Activated naive CD4-positive, alpha-beta T cell treated with anti-CD3 and anti-CD28 coated beads, Interleukin-2, amount 50 U/mL, for 16 hours (primary cell): ENCODE data around the gene LEP.

Experiments
- DNase-seq: peaks from one replicate; pipeline ENCODE4 v3.0.0-alpha.2; 2020

Gene LEP

DNA sequence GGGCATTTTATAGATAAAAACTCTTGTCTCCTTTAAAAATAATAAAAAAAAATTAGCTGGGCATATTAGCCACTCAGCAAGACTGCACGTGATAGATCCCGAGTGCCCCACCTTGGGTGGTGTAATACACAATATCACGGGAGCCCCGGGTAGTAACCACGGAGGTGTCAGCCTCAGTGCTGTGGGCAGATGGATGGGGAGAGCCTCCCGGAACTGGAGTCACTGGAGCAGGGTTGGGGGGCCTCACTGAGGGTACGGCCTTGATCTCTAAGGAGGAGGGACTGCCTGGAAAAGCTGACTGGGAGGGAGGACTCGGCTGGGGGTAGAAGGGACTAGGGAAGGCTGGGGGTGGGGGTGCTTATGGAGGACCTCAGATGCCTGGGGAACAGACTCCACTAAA, 12.6 kb downstream of the LEP start:
- DNase-seq, result no peak

DNA sequence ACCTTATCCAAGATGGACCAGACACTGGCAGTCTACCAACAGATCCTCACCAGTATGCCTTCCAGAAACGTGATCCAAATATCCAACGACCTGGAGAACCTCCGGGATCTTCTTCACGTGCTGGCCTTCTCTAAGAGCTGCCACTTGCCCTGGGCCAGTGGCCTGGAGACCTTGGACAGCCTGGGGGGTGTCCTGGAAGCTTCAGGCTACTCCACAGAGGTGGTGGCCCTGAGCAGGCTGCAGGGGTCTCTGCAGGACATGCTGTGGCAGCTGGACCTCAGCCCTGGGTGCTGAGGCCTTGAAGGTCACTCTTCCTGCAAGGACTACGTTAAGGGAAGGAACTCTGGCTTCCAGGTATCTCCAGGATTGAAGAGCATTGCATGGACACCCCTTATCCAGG, 13.4 kb downstream of the LEP start:
- no peak for DNase-seq

DNA sequence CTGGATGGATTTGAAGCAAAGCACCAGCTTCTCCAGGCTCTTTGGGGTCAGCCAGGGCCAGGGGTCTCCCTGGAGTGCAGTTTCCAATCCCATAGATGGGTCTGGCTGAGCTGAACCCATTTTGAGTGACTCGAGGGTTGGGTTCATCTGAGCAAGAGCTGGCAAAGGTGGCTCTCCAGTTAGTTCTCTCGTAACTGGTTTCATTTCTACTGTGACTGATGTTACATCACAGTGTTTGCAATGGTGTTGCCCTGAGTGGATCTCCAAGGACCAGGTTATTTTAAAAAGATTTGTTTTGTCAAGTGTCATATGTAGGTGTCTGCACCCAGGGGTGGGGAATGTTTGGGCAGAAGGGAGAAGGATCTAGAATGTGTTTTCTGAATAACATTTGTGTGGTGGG, 14.2 kb downstream of the LEP start:
- DNase-seq, result no peak

DNA sequence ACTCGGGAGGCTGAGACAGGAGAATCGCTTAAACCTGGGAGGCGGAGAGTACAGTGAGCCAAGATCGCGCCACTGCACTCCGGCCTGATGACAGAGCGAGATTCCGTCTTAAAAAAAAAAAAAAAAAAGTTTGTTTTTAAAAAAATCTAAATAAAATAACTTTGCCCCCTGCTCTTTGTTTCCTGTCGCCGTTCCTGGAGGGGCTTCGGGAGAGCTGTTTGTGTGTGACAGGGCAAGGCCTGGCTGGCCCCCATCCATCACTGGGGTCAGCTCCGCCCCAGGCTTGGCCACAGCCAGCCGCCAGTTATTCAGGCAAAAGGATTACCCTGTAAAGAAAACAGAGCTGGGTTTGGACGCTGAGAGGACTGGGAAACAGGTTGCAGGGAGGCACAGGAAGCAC, 16.4 kb downstream of the LEP start:
- DNase-seq, result no peak

DNA sequence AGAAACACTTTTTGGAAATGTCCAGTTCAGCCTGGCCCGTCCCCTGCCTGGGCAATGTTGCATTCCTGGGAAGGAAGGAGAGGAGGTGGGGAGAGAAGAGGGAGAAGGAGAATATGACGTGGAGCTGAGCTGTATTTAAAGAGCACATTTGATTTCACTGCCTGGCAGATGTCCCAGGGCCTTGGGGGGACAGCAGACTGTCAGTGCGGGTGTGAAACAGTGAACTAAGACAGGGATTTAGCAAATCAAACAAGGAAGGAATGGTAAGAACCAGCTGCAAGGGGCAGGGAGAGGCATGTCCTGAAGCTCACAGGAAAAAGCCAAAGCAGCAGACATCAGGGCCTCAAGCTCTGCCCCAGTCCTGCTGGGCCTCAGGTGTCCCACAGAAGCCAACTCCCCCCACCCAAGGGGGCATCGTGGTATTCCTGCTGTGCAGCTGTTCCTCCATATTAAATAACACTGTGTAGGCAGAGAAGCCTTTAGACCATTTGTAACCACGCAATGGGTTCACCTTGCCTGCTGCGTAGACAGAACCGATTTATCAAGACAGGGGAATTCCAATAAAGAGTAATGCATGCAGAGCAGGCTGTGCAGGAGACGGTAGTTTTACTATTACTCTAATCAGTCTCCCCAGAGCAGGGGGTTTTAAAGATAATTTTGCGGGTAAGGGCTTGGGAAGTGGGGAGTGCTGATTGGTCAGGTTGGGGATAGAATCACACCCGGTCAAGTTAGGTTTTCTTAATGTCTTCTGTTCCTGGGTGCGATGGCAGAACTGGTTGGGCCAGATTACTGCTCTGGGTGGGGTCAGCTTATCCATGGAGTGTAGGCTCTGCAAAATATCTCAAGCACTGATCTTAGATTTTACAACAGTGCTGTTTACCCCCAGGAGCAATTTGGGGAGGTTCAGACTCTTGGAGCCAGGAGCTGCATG, 18.3 kb downstream of the LEP start:
- no peak for DNase-seq

DNA sequence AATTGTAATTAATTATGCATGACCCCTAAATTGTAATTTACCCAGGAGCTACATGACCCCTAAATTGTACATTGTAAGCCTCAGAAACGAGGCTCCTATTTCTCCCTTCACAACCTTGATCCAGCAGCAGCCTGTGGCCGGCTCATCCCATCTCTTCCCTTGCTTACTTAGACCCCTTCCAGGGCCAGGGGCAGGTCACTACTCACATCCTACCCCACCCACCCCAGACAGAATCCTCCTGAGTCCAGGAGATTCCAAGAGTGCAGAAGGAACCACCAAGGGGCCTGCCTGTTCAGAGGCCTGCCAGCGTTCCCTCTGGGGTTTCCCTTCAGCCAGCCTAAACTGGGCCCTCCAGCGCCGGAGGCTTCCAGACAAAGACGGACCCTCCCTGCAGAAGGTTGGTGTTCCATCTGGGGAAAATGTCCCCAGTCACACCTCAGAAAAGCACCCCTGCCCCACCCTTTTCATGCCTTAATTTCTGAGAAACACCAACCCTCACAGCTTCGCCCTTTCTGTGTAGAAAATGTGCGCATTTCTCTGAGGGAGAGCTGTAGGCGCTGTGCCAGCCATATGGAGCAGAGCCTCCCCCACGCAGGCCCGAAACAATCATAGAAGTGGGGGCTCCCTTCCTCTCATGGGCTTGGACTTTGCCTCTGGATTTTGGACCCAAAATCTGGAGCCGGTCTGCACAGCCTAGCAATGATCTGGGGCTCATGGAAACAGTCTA, 19.2 kb downstream of the LEP start:
- no peak for DNase-seq

DNA sequence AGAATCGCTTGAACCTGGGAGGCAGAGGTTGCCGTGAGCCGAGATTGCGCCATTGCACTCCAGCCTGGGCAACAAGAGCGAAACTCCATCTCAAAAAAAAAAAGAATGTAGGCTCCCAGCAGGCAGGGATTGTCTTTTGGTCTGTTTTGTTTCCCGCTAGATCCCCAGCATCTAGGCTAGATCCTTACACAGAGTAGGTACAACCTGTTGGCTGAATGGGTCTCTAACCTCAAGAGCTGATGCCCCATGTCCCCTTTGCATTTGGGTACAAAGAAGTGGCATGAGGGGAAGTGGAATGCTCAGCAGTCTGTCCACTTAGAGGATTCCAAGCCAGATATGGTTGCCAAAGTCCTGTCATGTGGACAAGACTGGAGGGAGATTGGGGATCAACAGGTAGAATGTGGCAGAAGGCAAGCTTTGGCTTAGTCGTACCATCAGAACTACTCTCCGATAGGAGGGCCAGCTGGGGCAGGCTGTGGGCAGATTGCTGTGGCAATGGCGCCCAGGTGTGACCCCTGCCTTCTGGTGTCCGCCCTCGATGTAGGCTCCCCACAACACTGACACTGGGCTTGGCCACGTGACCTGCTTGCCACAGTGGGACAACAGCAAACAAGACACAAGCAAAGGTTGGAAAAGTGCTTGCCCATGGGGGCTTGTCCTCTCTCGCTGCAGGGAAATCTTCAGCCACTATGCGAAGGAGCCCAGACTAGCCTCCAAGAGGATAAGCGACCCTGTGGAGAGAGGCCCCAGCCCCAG, 21.4 kb downstream of the LEP start:
- DNase-seq, result no peak

DNA sequence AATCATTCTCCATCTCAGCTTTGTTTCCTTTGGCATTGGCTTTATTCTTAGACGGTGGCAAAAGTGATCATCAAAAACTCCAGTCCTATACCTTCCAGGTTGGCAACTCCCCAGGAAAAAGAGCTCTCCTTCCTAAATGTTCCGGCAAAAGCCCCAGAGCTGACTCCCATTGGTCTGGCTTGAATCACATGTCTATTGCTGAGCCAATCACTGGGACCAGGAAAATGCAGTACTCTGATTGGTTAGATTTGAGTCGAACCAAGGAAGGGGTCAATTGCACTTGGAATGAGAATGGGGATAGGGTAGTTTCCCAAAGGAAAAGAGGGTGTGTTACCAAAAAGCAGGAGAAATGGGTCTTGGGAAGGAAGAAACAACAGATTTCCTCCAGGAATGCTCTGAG, 22.3 kb downstream of the LEP start:
- no peak for DNase-seq

DNA sequence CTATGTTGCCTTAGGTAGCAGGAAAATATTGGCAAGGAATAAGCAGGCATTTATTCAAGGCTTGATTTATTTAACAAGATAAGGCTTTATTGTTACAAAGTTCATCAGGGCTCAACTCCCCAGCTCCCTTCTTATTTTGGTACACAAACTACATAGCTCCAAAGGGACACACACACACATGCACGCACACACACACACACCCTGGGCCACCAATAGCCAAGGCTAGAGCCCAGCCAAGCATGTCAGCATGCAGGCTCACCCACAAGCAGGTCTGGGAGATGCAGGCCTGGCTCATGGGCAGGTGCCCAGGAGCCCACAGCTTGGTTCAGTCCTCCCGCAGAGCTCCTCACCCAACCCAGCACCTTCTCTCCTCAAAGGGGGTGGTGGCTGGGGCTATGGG, 23.4 kb downstream of the LEP start:
- DNase-seq, result no peak

DNA sequence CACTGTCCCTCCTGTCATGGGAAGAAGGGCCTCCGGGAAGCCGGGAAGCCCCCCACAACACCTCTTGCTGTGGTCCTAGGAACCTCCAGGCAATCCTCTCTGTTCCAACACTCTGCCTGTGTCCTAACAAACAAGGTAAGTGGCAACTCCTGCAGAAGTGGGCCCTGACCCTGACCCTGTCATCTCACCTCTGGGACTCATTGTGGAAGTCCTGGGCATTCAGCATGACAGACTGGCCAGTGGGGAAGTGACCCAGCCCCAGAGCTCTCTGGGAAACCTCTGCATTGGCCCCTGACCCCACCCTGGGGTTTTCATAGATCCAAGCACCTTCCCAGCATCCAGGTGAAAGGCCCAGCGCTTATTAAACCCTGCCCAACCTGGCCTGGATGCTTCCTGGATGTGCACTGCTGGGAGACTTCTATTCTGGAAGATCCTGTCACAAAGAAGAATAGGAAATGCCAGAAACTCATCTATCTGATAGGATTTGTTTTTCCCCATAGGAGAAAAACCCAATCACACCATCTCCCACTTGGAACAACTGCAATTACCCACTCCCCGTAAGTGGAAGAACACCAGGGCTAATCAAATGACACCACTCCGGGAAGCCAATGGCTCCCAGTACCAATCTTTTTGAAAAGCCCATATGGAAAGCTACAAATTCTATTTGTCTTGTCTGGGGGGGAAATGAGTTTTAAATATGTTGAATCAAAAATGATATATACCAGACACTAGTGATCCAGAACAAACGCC, 24.3 kb downstream of the LEP start:
- DNase-seq, result no peak

DNA sequence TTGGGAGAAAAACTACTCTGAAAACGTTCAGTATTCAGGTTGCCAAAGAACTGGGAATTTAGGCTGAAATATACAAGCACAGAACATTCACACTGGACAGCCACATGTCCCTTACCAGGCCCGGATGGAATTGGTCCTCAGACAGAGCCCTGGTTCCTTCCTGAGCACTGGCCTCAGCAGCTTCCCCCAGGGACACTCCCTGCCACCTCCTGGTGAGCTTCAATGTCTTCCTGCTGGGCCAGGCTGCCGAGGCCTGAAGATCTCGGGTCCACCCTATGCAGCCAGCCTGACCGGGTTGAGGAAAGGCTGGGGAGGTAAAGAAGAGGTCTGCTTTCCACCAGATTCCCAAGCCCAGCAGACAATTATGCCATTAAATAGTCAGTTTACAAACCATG, 24.8 kb downstream of the LEP start:
- DNase-seq, result no peak

DNA sequence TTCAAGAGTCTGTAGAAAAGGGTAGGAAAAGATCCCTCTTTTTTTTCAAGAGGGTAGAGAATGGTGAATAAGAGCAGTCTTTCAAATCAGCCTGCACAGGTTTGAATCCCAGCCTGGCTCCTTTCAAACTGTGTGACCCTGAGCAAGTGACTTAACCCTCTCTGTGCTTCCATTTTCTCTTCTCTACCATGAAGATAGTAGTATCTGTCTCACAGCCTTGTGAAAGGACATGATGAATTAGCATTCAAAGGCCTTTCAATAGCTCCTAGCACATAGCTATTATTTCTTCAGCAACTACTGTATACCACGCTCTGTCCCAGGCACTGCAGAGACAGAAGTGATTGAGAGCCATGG, 25.4 kb downstream of the LEP start:
- DNase-seq, result no peak

DNA sequence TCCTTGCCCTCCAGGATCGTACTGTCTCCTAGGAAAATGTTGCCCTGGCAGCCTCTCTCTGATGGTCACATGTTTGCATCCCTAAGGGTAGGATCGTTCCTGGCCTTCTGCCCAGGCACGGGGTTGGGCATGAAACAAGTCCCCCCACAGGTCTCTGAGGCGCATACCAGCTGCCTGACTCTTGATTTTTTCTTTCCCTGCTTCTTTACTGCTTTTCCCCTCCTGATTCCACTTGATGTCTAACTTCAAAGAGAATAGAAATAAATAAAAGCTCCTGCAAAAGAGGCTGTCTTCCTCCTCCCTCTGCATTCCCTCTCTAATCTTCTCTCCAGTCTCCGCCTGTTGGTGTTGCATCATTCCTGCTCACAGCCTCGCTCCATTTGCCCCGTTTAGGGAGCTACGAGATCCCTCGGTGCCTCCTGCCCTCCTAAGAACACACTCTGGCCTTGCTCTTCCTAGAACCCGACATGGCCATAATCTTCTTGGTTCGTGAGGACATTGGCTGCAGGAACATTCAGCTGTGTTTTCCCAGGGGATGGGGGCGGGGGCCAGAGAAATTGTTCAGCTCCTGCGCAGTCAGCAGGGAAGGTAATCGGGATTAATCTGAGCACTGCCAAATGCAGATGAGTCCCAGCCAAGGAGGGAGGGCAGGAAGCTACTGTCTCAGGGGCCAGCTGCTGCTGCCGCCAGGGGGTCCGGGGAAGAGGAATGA, 26.0 kb downstream of the LEP start:
- no peak for DNase-seq

DNA sequence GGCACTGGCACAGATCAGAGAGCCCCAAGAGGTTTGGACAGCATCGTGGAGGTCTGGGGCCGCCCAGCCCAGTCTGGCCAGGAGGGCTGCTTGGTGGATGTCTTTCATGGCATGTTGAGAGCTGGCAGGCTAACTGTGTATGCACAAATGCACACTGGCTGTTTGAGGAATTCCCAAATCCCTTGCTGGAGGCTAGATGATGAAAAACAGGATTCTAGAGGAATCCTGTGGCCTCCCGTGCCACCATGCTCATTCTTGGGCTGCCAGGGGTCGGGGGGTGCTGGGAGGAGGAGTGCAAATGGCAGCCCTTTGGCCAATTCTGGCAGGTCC, 26.5 kb downstream of the LEP start:
- no peak for DNase-seq

DNA sequence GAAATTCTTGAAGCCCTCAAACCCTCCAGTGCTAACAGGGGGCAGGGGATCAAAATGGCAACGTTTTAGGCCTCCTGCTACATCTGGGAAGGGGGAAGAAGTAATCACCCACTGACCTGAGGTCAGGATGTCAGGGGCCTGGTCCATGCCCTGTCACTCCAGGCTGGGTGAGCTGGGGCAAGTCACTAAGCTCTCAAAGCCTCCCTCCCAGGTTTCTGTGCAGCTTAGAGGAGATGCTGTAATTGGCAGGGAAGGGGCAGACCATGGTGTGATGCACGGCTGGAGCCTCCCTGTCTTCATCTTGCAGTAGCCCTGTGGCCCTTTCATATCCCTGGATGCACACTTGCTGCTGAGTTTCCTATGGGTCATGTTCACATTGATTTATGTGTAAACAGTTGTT, 27.2 kb downstream of the LEP start:
- DNase-seq, result no peak

DNA sequence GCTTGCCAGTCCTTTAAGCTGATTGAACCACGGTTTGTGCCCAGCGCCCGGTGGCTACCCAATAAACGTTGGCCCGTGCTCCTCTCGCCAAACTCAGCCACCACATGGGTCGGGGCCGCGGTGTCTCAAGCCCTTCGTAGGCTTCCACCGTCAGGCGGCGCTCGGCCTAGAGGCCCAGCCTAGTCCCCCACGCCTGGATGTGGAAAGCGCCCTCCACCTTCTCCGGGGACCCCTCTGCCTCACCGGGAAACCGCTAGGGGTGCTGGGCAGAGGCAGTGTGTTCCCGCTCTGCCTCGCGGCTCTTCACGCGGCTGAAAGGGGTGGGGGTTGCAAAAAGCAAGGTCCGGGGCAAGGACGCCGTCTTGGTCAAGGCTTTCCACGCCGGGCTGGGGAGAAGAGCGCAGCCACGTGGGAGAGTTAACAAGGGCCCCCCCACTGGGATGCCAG, 29.8 kb downstream of the LEP start:
- DNase-seq, result no peak

DNA sequence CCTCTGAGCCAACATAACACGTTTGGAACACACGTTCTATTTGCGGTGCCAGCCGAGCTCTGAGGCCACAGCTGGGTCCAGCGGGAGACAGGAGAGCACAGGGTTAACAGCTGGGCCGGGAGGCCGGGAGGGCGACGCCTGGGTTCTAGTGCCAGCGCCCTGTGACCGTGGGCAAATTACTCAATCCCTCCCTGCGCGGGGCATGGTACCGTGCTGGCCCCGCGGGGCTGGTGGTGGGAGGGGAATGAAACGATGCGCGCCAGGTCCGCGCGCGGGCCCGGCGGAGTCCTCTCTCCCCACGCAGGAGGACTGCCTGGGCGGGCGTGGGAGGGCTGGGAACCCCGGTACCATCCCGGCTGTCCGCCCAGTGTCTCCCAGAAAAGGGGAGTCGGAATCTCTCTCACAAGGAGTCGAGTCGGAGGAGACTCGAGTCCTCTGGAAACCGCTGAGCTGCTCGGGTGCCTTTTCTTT, 30.4 kb downstream of the LEP start:
- no peak for DNase-seq

DNA sequence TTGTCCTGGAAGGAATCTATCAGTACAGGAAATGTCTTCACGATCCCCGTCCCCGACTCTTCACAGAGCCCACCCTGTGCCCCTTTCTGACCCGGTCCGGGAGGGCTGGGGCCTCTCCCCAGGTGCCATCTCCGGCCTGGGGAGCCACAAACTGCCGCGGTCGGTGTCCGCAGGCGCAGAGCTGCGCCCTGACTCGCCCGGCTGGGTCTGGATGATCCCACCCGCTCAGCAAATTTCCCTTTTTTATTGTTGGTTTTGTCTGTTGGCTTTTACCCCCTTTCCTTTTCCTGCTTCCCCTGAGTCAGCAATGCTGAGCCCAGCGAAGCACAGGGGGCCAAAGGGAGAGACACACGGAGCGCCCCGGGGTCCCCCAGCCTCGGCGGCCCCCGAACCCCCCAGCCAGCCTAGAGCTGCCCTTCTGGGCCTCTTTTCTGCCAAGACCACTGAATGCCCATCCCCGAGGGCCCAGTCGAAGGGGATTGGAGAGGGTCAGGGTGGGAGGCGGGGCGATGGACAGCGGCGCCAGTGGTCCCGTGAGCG, 30.9 kb downstream of the LEP start:
- no peak for DNase-seq

DNA sequence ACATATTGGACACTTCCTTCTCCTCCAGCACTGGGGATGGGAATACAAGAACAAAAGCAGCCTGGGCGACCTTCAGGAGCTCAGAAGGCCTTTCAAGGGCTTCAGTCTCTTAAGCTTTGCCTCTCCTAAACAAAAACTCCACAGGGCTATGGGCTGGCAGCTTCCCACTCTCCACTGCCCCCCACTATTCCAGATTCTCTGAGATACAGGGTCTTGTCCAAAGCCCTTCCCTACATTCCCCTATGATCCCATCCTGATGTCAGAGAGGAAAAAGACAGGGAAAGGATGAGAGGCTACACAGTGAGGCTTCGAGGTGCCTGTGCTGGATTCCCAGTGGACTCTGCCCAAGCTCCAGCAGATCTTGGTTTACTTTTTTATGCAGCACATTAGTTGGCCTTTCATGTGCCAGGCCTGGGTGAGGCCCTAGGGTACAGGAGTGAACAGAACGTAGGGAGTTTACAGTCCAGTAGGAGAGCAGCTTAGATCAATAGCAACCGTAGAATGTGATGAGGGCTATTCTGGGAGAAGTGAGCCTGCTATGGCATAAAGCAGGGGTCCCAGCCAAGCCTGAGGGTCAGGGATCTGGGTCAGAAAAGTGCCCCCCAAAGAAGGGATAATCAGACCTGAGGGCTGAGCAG, 33.3 kb downstream of the LEP start:
- no peak for DNase-seq

DNA sequence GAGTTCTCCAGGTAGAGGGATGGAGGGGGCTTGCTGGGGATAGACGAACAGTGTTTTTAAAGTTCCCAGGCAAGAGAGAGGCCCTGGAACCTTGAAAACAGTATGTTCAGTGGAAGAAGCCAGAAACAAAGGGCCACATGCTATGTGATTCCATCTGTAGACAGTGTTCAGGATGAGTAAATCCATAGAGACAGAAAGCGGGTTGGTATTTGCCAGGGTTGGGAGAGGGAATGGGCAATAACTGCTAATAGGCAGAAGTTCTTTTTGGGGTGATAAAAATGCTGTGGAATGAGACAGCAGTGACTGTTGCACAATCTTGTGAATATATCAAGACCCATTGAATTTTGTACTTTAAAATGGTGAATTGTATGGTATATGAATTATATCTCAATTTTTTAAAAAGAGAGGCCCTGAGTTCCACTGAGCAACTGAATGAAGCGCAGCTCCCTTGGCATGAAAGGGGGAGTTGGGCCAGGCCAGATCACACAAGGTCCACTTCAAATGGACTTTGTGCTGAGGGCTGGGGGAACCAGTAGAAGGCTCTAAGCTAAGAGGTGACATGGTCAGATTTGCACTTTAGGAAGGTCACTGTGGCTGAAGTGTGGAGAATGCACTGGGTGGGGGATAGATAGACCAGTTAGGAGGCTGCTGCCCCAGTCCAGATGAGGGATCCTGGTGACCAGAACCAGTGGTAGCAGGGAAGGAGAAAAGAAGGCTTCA, 34.0 kb downstream of the LEP start:
- no peak for DNase-seq

DNA sequence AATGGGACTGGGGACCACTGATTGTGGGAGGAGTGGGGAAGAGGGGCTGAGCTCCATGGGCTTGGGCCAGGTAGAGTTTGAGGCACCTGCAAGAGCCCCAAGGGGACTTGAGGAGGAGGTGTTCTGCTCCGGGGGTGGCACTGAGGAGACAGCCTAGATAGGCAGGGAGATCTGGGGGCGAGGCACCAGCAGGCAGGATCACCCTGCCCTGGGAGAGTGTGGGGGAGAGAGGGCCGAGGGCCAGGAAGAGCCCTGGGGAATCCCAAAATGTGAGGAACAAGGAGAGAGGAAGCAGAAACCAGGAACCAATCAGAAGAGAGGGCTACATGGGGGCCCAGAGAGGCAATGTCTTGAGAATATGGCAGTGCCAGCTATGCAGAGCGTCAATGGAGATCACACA, 34.6 kb downstream of the LEP start:
- DNase-seq, result no peak
